GM18909 (cell line): Measurements from ENCODE around the gene C1QL4.

ENCODE experiments used
- ATAC-seq: cut with Tn5 transposase; IDR thresholded peaks from one replicate; pipeline ENCODE4 v1.9.1; 2021; ENCODE audit warnings: mild to moderate bottlenecking; ENCODE audit not compliant: unreplicated experiment, poor library complexity

The C1QL4 gene

GRCh38 chr12:49309386-49309785, 27.6 kb downstream of the C1QL4 start:
- no peak for ATAC-seq

- ATAC-seq: no peak
Observed at GRCh38 chr12:49305762-49306510, 31.1 kb downstream of the C1QL4 start.

GRCh38 chr12:49304161-49304560, 32.8 kb downstream of the C1QL4 start:
- no peak for ATAC-seq

GRCh38 chr12:49301760-49302159, 35.2 kb downstream of the C1QL4 start:
- ATAC-seq: no peak

- no peak for ATAC-seq
Observed at GRCh38 chr12:49298160-49298559, 38.8 kb downstream of the C1QL4 start.

GRCh38 chr12:49297695-49298060, 39.3 kb downstream of the C1QL4 start:
- no peak for ATAC-seq

- ATAC-seq: no peak
Observed at GRCh38 chr12:49296836-49297694, 39.9 kb downstream of the C1QL4 start.

- ATAC-seq: no peak
Observed at GRCh38 chr12:49296034-49296835, 40.8 kb downstream of the C1QL4 start.

GRCh38 chr12:49295082-49295936, 41.7 kb downstream of the C1QL4 start, which contains the start of gene PRPH:
Gene PRPH, plus strand, starts transcription at chr12:49295147. Its CDS starts 54 bp downstream, at chr12:49295201.
- no peak for ATAC-seq

GRCh38 chr12:49294804-49295081, 42.2 kb downstream of the C1QL4 start:
- no peak for ATAC-seq

- ATAC-seq: no peak
Observed at GRCh38 chr12:49294086-49294803, 42.7 kb downstream of the C1QL4 start.

- ATAC-seq: no peak
Observed at GRCh38 chr12:49293056-49293956, 43.7 kb downstream of the C1QL4 start.

- no peak for ATAC-seq
Observed at GRCh38 chr12:49292729-49293055, 44.3 kb downstream of the C1QL4 start.

- ATAC-seq: no peak
Observed at GRCh38 chr12:49288922-49289555, 47.9 kb downstream of the C1QL4 start.

GRCh38 chr12:49288412-49288853, 48.6 kb downstream of the C1QL4 start:
- ATAC-seq: no peak

GRCh38 chr12:49287876-49288275, 49.1 kb downstream of the C1QL4 start:
- ATAC-seq: no peak

GRCh38 chr12:49284672-49285071, 52.3 kb downstream of the C1QL4 start:
- ATAC-seq: no peak
